Fibroblast of gingiva (primary cell): ENCODE results near the gene MDK.
A peak's percentile ranks its signal among the peaks of the same experiment; 100 is the strongest.

Experiments
- DNase-seq: peaks from one replicate; pipeline ENCODE4 v3.0.0-alpha.2; 2011; ENCODE audit warnings: low read depth

The MDK gene, protein sequence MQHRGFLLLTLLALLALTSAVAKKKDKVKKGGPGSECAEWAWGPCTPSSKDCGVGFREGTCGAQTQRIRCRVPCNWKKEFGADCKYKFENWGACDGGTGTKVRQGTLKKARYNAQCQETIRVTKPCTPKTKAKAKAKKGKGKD

DNA sequence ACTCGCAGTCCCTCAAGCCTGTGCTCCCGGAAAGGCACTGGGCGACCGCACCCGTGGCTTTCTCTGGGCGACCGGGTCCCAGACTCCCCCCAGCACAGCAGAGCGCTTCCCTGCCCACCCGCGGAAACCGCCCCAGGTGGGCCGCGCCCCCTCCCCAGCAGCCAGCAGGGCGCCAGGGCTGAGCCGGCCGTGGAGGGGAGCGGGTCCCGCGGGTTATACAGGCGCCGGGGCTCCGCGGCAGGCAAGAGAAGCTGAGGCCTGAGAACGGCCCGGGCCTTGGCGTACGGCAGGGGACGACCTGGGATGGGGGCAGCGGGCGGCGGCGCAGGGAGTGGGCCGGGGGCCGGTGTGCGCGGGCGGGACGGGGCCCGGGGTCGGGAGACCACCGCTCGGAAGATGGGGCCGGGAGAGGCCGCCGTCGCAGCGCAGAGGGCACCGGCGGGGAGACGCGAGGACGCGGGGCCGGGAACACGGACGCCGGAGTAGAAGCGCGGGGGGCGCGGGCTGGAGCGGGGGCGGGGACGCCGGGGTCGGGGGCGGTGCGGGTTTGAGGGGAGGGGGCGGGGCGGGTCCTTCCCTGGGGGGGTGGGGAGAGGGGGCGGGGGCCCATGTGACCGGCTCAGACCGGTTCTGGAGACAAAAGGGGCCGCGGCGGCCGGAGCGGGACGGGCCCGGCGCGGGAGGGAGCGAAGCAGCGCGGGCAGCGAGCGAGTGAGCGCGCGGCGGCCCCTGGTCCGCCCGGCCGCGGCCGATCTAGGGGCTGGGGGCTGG, at the start of gene MDK:
TSS of gene MDK (plus strand) at position 622 of the 771 bp plus-strand sequence. CDS start 389 bp downstream, outside the sequence.
- DNase-seq = no peak

DNA sequence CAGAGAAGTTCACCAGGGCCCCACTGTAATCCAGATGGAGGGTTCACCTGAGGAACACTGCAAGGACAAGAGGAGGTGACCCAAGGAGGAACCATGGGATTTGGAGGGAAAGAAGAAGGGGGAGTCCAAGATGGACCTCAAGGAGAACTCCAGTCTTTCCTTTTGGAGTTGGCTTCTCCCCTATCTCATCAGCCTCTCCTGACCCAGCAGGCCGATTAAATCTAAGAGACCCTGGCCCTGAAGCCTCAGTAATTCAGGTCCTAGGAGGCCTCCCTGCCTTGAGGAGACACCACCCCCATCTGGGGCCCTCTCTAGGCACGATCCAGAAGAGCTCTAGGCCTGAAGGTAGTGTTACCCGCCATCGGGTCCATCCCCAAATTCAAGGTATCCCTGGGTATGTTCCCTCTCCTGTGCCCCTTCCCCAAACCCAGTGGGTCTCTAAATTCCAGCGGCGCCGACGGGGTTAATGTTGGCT, 49.3 kb upstream of the MDK start:
- DNase-seq = no peak

DNA sequence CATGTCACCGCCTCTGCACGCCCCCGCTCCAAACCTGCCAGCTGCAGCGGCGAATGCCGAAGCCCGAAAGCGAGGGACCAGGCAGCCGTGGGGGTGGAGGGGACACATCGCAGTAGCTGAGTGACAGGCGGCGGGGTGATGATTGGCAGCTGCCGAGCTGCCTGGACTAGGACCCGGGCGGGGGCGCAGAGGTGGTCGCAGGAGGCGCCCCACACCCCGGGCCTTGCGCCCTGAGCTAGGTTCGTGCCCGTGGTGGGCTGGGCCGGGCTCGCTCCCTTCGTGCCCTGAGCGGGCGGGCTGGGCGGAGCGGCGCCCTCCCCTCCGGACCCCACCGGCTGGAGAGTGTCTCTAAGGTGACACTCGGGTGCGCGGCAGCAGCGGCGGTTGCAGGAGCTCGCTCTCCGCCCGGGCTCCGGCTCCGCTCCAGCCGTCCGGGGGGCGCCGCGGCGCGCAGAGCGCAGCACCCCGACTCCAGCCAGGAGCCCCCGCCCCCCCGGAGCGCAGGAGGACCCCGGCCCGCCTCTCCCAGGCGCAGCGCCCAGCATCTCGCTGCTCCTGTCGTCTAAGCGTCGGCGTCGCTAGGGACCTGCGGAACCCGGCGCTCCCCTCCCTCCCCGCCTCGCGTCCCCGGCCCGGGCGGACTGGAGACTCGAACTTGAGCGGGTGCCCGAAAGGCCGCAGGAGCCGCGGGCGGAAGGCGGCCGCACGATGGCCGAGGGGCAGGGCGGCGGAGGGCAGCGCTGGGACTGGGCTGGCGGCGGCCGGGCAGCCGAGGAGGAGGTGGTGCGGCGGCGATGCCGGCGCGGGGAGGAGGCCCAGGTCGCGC, 48.7 kb upstream of the MDK start:
- no peak for DNase-seq

DNA sequence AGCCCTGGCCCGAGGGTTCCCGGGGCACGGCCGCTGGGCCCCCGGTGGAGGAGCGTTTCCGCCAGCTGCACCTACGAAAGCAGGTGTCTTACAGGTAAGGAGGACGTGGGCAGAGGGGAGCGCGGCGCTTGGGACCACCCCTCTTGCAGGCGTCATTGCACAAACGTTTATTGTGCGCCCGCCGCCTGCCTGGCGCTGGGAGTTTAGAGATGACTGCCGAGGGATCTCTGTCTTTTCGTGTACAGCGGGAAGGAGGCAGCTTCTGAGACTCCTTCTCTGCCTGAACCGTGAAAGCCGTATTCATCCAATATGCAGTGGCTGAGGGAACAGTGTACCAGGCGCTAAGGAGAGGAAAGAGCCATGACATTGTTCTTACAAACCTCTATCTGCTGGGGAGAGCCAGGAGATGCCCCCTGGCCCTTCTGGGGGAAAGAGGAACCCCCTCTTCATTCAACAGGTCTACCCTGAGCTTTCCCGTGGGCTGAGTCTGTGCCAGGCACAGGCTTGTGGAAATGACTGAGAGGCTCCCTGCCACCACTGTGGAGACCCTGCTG, 48.0 kb upstream of the MDK start:
- DNase-seq = no peak

GRCh38 chr11:46334211-46334610, 47.3 kb upstream of the MDK start:
- no peak for DNase-seq

GRCh38 chr11:46335271-46335670, 46.2 kb upstream of the MDK start:
- DNase-seq = no peak

DNA sequence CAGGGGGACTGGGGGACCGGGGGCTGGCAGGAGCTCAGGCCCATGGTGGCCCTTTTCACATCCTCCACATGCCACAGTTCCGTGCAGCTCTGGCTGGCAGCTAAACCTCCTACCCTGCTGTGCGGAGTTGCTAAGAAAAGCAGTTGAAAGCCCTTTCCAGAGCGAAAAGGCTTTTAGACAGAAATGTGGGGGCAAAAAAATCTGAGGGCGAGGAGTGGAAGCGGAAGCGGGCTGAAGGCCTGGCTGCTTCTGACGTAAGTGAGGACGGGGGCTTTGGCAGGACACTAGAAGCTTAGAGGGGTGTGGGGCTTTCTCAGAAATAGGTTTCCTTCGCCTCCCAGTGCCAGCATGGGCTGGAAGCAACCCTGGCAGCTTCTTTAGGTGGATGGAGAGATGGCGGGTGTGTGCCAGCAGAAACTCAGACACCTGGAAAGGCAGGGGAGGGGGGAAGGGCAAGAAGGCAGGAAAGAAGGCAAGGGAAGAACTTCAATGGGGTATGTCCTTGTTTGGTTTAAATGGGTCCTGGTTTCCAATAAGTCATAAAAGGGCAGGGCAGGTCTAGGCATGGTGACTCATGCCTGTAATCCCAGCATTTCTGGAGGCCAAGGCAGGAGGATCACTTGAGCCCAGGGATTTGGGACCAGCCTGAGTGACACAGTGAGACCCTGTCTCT, 45.4 kb upstream of the MDK start:
- no peak for DNase-seq

GRCh38 chr11:46336563-46337180, 44.8 kb upstream of the MDK start:
- no peak for DNase-seq

DNA sequence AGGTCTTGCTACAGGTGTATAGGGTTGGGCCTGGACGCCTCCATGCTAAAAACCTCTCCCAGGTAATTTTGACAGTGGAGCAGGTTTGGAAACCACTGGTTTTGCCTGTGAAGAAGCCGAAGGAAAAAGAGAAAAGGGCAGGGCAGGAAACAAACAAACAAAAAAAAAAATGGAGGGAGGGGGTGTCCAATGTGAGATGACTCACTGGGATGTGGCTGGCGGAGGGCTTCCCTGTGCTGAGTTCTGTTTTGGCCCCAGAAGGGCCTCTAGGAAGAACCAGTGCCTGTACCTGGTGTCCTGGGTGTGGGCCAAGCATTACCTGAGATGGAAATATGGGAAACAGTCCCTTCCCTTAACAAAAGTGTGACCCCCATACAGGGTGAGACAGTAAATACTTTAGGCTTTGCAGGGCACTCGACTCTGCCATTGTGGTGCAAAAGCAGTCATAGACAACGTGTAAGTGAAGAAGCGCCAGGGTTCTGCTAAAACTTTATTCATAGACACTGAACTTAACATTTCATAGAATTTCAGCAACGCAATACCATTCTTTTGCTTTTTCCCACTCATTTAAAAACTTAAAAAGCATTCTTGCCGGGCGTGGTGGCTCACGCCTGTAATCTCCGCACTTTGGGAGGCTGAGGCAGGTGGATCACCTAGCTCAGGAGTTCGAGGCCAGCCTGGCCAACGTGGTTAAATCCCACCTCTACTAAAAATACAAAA, 43.7 kb upstream of the MDK start:
- DNase-seq = no peak

DNA sequence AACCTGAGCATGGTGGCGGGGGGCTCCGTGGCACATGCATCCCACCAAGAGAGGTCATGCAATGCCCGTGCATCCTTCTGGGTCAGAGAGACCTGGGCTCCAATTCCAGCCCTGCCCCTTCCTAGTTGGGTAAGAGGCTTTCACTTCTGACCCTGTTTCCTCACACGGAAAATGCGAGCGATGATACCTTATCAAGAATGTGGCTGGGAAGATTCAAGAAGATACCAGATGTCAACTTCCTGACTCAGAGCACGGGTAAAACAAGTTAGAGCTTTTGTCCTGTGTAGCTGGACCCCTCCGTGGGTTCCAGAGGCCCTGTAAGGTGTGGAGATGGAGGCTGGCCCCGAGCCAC, 42.9 kb upstream of the MDK start:
- peak; percentile 36 for DNase-seq

- DNase-seq = peak; percentile 76
Observed at GRCh38 chr11:46338988-46339666, 42.3 kb upstream of the MDK start.

DNA sequence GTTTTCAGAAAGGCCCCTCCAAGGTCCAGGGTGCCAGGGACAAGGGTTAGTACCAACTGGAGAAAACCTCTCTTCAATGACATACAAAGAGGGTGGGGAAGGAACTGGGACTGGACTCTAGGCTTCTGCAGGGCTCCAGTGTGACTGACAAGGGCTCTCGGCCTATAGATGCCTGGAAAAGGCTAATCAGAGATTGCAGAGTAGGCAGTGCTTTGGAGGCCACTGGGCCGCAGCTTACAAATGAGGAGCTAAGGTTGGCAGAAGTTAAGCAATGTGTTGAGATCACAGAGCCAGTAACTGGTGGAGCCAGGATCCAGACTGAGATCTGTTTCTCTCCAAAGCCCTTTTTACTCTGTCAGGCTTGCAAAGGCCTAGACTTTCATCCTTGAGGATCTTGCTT, 41.7 kb upstream of the MDK start:
- DNase-seq = peak; percentile 71

GRCh38 chr11:46341454-46341853, 40.0 kb upstream of the MDK start:
- DNase-seq = no peak

DNA sequence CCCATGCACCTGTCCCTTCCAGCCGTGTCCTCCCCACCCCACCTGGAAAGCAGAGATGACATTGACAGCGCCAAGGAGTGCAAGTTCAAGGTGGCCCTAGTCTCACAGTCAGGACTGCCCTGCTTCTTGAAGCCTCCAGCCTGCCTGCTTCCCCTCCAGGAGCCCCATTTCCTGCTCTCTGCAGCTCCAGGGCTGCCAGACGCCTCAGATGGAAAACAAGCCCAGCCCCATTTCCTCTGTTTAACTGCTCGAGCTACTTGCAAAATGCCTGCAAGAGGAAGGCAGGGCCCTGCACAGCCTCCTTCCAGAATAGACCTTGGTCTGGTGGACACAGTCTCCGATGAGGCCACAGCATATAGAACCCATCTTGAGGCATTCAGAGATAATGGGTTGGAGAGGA, 39.2 kb upstream of the MDK start:
- DNase-seq = no peak

- DNase-seq = no peak
Observed at GRCh38 chr11:46343520-46343919, 37.9 kb upstream of the MDK start.

DNA sequence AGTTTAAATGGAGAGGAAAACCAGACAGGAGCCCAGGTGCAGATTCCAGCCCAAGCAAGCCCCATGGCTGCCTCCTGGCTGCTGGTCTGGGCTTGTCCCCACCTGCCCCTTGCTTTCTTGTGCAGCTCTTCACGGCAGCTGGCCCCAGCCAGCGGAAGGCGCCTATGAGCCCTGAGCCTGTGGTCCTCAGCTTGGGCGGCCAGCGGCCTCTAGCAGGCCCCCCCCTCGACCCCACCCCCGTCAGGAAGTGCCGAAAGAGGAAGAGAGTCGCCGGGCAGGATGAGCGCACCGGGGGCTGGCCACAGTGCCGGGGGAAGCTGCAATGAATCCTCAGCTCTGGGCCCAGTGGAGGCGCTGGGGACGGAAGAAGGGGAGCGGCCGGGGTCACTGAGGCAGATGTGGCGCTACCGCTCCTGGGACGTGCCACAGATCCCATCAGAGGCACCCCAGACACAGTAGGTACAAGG, 36.3 kb upstream of the MDK start:
- no peak for DNase-seq

DNA sequence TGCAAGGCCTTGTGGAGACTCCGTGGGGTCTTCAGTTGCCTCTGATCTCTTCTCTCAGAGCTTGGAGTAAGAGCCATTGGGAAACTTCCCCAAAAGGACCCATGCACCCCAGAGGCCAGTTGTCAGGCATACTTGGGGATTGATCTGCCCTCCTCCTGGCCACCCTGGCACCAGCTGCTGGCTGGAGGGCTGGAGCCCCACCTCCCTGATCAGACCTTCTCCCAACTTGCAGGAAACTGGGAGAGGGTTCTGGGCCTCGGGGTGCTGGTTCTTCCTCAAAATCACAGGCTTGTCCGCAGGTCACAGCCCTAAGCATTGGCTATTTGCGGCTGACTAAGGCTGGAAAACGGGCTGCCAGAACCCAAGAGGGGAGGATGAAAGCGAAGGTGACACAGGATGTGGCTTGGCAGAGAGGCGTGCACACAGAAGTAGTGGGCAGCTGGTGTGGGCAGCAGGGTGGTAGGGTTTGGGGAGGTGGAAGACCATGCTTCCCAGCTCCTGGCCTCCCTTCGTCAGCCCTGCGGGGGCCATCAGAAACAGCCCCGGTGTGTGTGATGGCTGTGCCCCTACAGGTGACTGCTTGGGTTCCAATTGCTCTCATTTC, 35.5 kb upstream of the MDK start:
- DNase-seq = no peak

DNA sequence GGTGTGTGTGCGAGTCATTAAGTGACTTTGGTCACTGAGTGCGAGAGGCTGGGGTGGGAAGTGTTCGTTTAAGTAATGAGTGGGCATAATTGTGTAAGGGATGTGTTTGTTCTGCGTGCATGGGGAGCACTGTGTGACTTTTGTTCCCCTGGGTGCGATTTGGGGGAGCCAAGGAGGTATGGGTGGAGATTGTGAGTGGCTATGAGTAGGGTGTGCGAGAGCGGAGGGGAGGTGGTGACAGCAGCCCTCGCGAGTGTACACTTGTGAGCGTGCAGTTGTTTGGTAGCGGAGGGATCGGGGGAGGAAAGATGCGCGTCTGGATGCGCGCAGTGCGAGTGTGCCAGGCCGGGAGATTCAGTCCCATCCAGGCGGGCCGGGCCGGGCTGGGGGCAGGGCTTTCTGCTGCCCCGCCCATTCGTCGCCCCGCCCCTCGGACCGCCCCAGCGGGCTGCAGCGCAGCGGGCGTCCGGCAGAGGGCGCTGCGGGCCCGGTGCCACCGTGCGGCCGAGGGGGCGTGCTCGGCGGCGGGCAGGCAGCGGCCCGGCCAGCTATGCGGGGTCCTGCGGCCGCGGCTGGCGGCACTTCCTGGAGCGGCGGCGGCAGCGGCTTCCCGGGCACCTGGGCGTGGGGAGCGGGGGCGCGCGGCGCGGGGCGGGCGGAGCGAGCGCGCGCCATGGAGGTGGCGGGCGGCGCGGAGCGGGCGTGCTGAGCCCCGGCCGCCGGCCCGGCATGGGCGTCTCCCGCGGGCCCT, 34.4 kb upstream of the MDK start, which contains the start of gene DGKZ:
TSS of gene DGKZ (plus strand) at position 578 of the 751 bp plus-strand sequence. CDS start 197 bp downstream, outside the sequence.
- DNase-seq = peak; percentile 78
